GM18517 (cell line): ENCODE data around the gene GDF10.

Source experiments
- ATAC-seq: cut with Tn5 transposase; IDR thresholded peaks from one replicate; pipeline ENCODE4 v1.9.1; 2021; ENCODE audit warnings: mild to moderate bottlenecking, moderate library complexity; ENCODE audit not compliant: unreplicated experiment

The GDF10 gene

DNA sequence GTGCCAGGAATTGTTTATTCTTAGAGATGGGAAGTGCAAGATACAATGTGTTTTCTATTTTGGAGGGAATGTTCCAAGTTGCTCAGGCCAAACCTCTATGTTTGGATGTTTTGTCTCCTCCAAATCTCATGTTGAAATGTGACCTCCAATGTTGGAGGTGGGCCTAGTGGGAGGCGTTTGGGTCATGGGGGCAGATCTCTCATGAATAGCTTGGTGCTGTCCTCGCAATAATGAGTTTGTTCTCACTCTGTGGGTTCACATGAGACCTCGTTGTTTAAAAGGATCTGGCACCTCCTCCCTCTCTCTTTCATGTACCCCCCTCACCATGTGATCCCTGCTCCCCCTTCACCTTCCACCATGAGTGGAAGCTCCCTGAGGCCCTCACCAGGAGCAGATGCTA is 8.3 kb upstream of the GDF10 start:
- no peak for ATAC-seq

DNA sequence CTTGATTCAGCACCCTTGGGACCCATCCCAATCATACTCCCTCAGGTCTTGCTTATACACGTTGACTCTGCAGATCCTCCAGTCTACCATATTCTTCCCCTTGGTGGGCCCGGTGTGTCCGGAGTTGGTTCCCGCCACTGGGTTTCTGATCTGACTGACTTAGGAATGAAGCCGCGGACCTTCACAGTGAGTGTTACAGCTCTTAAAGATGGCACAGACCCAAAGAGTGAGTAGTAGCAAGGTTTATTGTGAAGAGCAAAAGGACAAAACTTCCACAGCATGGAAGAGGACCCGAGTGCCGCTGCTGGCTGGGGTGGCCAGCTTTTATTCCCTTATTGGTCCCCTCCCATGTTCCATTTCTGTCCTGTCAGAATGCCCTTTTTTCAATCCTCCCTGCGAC is 5.9 kb upstream of the GDF10 start:
- ATAC-seq: no peak

DNA sequence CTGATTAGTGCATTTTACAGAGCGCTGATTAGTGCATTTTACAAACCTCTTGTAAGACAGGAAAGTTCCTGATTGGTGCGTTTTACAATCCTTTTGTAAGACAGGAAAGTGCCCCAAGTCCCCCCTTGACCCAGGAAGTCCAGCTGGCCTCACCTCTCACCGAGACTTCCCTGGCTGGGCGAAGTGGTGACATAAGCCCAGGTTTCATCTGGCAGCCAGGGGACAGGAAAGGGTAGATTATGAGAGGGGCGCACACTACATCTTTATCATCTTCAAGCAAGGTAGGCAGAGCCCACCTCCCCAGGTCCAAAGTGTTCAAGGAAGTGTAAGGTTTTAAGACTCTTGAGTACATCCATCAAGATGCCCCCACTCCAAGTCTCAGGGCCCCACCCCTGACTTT is 5.5 kb upstream of the GDF10 start:
- no peak for ATAC-seq

DNA sequence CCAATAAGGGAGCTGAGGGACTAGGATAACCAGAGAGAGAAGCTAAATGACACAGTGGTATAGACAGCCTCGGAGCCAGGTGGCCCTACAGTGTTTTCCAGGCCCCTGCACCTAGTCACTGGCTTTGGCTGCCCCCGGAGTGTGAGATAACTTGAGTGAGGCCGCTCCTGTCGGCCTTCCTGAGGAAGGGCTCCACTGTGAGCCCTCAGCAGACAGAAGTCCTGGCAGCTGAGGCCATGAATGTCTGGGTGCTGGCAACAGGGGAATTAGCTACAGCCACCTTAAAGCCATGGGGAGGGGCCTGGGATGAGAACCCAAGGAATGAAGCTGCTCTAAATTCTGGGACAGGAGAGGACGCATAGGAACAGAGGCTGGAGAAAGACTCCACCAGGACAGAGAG is 4.6 kb upstream of the GDF10 start:
- ATAC-seq: no peak

DNA sequence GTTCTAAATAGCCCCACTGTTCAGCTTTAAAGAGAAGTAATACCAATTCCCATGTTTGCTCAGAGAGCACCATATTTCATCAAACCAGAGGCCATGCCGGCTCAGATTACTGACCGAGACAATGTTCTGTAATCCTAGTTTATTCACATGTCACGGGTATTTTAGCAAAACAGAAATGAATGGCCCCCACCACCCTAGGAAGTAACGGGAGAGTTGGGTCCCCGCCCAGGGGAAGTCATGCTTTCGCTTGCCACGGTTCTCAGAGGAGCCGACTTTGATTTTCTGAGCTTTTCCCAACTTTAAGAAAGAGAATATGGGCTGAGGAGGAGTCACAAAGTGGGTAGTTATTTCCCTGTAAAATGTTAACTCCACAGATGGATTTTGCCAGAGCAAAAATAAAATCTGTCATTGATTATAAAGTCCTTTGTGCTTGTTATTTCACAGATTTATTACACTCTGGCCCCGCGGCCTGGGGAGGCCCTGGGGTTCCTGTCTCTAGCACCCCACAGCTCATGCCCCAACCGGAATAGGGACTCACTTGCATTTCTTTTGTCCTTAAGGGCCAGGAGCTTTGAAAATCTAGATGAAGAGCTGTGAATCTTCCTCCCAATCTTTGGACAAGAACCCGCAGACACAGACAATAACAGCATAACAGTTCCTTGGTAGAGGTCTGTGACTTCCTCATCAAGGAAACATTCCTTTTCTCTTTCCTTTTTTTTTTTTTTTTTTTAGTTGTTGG is 3.7 kb upstream of the GDF10 start:
- ATAC-seq: no peak

DNA sequence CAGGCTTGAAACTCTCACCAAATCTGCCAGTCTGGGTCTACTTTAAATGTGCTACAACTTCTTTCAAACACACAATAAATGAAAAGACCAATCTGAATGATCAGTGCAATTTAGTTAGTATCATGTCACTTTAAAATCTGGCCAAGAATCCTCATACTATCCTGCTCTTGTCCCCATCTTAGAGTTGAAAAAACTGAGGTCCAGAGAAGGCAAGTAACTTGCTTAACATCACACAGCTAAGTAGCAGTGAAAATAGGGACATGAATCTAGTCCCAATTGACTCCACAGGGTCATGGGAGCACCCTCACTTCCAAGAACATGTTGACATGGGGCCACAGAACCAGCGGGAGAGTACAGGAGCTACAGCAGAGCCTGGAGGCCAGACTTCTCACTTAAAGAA is 3.1 kb upstream of the GDF10 start:
- ATAC-seq: no peak

DNA sequence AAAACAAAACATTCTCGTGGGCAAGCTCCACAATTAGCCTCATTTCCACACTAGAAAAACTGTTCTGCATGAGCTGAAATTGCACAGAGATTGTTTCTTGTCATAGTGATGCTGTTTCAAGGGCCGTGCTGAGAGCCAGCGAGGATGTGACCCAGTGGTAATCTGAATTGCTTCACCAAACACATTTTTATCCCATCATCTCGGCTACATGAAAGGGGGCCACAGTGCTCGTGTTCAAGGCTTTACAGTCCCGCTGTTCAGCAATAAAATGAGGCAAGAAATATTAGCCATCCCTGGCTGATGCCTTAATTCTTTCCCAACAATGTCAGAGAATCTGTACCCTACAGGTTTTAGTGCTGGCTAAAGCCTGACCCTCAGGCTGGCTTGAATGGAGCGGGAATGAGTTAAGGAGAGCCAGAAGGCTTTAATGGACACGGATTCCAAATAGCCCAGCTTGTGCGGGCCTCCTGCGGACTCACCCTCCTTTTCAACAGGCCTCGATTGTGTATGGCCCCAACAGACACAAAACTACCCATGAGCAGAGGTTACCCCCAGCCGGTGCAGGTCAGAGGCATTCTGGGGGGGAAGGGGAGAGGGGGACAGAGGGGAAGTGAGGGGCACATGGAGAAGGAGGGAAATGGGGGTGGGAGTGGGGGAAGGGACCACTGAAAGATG is 2.0 kb upstream of the GDF10 start:
- no peak for ATAC-seq

DNA sequence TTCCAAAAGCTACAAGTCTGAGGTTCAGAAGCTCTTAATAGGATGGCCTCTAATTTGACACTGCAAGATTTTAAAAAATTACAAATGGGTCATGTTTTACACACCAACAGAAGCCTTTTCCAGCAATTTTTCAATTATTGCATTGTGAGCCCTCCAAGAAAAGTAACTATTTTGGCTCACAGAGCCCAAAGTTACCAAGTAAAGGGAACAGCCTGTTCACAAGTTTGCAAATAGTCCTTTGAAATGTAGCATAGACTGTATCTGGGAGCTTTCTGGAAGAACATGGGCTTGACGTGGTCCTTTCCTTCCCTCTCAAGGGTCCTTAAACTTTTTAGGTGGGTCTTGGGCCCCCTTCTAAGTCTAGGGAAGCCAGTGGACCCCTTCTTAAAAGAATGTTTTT is 1.3 kb upstream of the GDF10 start:
- ATAC-seq: no peak

DNA sequence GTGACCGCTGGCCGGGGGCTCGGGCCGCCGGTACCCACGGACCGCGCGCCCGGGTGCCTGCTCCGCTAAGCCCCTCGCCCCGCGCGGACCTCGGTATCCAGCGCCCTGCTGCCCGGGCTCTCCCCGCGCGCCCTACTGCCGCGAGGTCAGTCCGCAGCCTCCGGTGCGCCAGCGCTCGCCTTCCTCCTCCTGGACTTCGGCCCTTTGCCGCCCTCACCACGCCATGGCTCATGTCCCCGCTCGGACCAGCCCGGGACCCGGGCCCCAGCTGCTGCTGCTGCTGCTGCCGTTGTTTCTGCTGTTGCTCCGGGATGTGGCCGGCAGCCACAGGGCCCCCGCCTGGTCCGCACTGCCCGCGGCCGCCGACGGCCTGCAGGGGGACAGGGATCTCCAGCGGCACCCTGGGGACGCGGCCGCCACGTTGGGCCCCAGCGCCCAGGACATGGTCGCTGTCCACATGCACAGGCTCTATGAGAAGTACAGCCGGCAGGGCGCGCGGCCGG is 483 bp downstream of the GDF10 start:
- ATAC-seq: no peak

DNA sequence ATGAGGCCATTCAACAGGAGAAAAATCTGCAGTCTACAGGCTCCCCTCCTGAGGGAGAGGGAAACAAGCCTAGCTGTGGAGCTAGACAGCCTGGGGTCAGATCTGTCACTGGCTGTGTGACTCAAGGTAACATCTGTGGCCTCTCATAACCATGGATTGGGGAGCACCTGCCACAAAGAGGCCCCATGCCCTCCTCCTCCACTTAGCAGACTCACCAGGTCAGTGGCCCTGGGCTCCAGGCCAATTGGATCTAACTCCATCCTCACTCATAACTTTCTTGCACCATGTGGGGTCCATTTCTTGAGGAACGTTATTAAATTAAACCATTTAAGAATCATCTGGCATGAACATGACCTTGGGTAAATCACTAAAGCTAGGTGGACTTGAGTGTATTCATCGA is 1.8 kb downstream of the GDF10 start:
- no peak for ATAC-seq

DNA sequence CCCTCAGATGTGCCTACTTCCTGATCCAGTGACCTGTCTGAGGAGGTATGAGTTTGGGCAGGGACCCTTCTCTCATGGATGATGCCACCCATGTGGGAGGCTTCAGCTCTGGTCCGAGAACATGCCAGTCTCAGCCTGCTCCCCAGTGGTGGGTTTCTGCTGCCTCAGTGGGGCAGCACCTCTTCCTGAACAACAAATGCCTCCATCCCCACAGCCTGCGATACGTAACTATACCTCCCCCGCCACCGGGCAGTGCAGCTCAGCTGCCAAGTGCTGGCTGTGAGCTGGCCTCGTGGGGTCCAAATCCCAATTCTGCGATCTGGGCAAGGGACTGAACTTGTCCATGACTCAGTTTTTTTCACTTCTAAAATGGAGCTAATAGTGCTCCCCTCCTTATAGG is 3.1 kb downstream of the GDF10 start:
- no peak for ATAC-seq

DNA sequence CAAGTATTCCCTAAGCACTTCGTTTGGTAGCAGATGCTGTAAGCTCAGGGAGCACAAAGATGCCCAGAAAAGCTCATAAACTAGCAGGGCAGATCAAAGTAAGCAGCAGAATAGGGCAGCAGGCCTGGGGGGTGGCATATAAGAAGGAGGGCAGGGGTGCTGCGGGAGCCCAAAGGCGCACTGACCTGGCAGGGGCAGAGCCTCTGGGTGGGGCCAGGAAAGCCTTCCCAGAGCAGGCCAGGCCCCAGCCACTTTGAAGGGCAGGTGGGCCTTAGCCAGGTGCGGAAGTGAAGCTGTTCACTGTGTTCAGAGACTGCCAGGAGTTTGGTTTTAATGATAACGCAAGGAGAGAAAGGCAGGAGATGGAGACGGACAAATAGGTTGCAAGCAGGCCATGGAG is 3.9 kb downstream of the GDF10 start:
- no peak for ATAC-seq

DNA sequence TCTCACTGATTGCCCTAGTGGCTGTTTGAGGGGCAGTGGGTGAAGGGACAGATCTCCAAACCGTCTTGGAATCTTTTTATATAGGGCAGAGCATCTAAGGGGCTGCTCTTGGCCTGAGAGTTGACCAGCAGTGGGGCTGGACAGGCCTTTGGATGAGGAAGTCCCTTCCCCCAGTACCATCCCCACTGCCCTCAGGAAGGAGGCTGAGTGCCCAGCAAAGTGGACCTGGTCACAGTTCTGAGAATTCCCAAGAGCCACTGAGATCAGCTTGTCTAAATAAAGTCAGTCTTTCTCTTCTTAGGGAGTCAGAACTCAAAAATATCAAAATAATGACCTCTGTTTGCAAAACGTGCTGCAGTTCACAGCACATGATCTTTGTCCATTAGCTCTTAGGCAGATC is 5.6 kb downstream of the GDF10 start:
- no peak for ATAC-seq

DNA sequence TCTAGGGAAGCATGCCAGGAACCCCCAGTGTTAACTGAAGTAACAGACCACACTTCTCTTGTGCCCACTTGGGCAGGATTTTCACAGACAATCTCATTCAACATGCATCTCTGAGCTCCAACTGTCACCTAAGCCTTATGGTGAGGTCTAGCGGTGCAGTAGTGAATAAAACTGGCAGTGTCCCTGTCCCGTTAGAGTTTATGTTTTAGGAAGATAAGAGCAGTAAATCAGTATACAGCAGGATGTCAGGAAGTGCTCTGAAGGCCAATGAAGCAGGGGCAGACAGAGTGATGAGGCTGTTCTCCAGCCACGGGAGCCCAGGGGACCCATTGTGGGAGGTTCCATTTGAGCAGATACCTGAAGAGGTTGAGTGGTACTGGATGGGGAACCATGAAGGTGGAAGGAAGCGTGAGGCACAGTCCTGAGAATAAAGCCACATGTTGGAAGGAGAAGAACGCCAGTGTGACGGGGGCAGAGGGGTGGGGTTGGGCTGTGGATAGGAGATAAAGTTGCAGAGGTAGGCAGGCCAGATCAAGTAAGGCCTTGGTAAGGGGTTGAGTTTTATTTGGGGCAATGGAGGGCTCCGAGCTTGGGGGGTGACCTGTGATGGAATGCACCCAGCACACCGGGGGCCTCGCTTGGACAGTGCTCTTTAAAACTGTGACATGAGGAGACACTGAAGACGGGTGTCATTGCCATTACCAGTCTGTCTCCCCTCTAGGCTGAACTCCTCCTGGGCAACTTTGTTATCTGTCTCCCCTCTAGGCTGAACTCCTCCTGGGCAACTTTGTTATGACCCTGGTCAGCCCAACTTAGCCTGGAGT is 6.6 kb downstream of the GDF10 start:
- no peak for ATAC-seq

DNA sequence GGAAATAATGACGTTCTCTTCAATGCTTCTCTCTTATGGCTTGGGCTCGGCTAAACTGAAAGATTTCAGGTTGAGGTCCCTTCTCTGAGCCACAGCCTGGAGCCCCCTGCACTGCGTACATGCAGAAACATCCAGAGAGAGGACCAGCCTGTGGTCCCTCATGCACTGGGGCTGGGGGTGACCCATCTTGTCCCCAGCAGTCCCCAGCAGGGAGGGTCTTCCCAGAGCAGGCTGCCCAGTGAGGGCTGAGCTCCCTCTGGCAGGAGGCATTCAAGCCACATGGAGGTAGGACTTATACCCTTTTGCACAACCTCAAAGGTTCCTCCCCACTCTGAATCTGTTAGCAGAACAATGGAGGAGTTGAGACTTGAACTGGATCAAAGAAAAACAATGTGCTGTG is 7.4 kb downstream of the GDF10 start:
- ATAC-seq: no peak

DNA sequence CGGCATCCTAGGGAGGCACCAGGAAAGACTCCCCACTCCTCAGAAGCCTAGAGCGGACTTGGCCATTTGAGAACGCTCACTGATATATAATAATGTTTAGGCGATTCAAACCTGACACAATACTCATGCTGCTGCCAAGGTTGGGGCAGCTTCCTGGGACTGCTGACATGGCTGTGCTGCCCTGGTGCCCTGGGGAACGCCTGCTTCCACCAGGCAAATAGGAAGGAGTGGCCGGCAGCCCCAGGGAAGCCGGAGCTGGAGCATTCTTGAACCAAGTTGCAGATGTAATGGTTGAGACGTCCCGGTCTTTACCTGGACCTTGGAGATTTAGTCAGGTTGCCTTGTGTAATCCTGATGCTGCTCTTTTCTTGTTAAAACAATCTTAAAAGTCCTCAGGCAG is 8.8 kb downstream of the GDF10 start:
- ATAC-seq: no peak

DNA sequence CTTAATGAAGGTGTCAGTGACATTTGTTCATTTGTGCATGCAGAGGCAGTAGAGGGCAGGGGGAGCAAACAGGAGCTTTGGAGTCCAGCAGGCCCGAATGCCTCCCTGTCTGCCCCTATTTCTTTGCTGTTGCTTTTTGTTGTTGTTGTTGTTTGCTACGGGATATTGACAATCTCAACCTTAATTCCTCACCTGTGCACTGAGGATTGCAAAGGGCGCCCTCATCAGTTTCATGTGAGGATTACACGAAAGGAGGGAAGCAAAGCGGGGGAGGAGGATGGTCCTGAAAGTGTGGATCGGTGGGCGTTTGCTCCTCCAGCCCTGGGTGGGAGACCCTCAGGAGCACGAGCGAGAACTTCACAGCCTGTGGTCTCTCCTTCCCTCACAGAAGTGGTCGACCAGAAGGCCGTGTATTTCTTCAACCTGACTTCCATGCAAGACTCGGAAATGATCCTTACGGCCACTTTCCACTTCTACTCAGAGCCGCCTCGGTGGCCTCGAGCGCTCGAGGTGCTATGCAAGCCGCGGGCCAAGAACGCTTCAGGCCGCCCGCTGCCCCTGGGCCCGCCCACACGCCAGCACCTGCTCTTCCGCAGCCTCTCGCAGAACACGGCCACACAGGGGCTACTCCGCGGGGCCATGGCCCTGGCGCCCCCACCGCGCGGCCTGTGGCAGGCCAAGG is 9.6 kb downstream of the GDF10 start:
- ATAC-seq: no peak

DNA sequence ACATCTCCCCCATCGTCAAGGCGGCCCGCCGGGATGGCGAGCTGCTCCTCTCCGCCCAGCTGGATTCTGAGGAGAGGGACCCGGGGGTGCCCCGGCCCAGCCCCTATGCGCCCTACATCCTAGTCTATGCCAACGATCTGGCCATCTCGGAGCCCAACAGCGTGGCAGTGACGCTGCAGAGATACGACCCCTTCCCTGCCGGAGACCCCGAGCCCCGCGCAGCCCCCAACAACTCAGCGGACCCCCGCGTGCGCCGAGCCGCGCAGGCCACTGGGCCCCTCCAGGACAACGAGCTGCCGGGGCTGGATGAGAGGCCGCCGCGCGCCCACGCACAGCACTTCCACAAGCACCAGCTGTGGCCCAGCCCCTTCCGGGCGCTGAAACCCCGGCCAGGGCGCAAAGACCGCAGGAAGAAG is 10.1 kb downstream of the GDF10 start:
- ATAC-seq: no peak

DNA sequence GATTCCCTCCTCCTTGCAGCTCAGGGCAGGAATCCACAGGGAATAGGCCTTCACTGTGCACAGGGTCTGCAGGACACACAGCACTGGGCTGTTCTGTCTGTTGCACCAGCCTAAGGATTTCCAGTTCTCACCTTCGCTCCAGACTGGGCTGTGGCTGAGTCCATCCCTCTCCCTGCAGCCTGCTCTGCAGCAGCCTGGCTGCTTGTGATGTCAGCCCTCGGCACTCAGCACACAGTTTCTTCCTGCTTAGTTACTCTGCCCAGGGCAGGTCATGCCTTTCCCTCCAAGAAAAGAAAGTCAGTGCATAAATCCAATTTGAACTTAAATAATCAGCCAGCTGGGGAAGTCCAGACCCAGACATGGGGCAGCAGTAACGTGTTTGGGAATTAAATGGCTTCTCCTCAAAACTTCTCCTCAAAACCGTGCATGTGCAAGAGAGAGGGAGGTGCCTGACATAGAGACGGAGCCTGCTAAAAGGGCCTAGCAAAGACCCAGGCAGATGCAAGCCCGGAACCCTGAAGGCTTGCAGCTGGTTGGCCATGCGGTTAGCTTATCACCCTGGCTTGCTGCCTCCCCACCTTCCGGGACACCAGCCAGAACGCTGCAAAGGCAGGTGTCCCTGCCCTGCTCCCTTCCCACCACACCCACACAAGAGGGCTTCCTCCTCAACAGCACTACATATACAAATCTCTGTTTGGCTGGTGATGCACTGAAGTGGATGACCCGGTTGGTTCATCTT is 11.4 kb downstream of the GDF10 start:
- ATAC-seq: no peak

DNA sequence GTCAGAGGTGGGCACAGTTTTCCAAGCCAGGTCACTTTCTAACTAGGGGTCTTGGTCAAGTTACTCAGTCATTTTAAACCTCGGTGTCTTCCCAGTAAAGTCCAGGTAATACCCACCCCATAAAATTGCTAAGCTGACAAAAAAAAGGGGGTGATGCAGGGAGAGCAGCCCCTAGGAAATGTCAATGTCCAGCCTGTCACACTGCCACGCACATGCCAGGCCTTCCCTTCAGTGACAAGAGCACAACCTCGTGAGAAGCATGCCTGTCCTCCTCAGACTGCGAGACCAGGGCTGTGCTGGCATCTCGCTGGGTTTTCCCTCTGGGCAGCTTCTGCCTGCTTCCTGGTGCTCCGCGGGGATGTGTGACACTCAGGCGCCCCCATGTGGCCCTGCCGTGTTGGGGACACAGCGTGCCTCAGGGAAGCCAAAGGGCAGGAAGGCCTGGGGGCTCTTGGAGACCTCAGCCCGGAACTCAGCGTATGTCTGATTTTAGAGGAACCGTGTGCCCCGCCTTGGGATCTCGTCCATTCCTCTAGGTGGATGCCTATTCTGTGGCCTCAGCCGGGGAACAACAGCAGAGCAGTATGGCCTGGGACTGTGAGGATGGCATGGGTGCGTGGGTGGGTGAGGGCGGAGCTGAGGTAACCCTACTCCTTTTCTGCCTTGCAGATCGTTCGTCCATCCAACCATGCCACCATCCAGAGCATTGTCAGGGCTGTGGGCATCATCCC is 12.1 kb downstream of the GDF10 start:
- ATAC-seq: no peak
